HT-29 (cell line): ENCODE results near the gene SDF4. TPM values are rescaled to one million over a fixed set of nuclear protein-coding genes. Genes with fewer than 3 reads are reported as not detected.
A peak's percentile ranks its signal among the peaks of the same experiment; 100 is the strongest.

ENCODE experiments used
- DNase-seq: peaks from one replicate; pipeline ENCODE4 v3.0.0-alpha.2; 2015; ENCODE audit warnings: low spot score
- total RNA-seq: library from RNA; depleted of rRNA; stranded (reverse); fragments of >200 nt; shearing (Covaris generic); gene quantifications from 2 replicates; pipeline ENCODE4 v1.2.3, GENCODE V29; 2014

The SDF4 gene
- total RNA-seq, 1 experiment from 2014 or later = 188 TPM

DNA sequence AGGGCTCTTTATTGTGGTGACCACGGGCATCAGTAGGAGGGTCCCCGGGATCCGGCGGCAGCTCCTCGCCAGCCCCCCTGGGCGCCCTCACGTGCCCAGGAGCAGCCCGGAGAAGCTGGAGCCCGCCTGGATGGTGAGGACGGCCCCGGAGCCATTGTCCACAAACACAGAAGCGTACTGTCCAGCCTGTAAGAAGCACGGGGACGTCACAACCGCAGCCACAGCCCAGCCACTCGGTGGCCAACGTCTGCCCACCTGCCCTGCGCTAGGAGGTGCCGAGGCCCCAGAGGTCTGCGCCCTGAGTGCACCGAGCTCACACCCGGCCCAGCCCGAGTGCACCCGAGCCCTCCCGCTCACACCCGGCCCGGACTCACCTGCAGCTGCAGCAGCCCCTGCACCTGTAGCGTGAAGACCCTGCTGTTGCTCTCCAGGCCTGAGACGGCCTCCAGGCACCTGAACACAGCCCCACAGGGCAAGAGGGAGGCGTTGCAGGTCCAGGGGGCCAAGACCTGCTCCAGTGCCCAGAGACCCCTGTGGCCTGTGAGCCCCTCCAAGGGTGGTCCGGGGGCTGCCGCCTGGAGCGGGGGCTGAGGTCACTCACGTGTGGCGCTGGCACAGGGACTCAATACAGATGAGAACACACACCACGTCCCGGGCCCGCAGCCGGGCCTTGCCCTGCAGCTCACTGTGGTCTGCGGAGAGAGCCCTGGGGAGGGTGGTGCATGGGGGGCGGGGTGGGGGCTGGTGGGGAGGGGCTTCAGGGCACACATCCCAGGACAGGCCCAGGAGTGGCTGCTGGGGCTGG is 10.9 kb upstream of the SDF4 start:
- DNase-seq = no peak

DNA sequence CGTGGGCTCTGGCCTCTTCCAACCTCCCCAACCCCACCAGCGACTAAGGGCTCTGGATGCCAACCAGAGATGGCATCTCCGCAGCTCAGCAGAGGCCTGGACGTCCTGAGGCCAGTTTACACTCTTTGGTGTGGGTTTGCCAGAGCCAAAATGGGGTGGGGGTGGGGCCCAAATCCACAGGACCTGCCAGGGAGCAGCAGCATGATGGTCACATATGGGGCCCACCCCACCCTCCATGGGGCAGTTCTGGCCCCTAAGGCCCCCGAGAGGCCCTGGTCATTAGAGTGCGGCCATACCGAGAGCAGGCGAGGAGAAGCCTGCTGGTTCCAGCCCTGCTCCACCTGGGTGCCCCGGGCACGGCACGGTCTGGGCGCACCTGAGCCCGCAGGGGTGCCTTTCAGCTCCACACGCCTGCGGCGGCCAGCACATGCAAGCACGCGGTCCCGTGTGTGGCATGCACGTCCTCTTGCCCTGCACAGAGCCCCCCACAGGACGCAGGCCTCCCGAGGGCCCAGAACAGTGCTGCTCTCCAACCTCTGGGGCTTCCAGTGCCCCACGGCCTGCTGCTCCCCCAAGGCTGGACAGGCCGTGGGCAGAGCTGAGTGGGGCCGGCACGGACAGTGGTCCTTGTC is 9.9 kb upstream of the SDF4 start:
- DNase-seq = no peak

DNA sequence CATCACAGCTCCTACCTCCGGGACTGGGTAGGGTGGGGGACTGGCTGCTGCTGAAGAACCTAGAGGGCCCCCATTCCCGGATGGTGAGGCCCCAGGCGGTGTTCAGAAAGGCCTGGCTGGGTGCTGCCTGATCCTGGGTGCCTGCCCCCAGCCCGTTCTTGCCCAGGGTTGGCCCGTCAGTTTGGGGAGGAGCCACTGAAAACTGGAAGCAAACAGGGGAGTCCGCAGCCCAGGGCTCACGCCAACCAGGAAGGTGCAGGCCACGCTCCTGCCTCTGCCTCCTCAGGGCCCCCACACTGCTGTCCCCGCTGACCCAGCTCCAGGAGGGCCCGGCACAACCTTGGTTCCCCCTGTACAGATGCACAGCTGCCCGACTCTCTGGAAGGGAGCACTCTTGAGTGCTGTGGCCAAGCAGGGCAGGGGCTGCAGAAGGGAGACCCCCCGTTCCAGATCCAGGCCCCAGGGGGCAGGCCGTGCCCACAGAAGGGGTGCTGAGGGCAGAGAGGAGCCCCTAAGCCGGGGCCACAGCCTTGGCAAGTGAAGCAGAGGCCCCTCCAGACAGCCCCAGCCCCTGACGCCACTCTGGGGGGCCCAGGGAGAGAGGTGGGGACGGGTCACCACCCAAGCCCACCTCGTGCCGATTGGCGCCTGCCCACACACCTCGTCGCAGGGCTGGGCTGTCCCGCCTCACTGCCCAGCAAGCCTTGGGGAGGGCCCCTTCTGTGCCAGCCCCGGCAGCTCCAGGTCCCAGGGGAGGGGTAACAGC is 9.2 kb upstream of the SDF4 start:
- no peak for DNase-seq

DNA sequence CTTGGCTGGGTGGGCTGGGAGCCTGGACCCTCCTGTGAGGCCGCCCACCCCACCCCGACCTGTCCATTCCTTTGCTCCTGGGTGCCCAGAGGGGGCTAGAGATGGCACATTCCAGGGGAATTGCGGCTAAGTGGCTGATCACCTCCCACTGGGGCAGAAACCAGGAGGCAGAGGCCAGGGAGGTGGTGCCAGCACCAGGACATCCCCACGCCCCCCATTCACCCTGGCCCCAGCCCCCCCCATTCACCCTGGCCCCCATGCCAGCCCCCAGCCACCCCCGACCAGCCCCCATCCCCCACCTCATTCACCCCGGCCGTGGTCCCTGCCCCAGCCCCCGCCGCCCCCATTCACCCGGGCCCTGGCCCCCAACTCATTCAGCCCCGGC is 8.5 kb upstream of the SDF4 start:
- DNase-seq = no peak

DNA sequence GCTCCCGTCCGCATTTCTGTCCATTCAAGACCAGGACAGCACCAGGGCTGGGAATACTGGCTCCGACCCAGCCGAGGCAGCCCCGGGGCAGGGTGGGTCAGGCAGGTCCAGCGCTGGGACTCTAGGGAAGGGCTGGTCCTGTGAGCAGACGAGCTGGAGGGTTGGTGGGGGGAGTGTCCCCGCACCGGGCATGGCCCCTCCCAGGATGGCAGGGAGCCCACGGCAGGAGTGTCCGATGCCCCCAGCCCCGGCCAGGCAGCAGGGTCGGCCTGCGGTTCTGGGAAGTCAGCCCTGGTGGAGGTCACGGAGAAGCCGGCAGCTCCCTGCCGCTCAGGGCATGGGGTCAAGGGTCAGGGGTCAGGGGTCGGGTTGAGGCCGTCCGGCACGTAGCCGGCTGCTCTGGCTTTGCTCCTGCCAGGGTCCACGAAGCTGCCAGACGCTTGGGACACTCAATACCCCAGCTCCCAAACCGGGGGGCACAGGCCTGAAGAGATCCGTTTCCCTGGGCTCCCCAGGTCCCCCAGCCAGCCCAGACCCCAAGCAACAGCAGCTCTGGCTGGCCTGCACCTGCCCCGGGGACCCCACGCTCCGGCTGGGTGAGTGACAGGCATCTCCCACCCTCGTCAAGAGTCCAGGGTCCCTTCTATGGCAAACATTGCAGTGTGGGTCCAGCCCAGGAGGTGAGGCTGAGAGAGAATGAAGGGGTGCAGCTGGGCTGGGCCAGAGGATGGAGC is 8.0 kb upstream of the SDF4 start:
- DNase-seq = no peak

DNA sequence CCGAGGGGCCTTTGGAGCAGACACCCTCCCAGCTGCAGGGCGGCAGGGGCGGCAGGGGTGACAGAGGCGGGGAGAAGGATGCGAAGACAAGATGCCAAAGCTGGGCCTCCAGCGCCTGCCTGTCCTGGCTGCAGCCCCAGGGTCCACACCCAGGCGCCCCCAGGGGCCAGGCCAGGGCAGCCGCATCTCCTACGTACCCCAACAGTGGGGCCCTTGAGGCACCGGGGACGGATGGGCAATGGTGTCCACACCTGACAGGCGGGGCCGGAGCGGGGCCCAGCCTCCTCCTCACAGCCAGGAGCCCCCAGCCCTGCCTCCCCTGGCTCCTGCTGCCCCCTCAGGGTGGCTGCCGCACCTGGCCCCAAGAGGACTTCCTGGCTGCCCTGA is 7.4 kb upstream of the SDF4 start:
- DNase-seq = no peak

DNA sequence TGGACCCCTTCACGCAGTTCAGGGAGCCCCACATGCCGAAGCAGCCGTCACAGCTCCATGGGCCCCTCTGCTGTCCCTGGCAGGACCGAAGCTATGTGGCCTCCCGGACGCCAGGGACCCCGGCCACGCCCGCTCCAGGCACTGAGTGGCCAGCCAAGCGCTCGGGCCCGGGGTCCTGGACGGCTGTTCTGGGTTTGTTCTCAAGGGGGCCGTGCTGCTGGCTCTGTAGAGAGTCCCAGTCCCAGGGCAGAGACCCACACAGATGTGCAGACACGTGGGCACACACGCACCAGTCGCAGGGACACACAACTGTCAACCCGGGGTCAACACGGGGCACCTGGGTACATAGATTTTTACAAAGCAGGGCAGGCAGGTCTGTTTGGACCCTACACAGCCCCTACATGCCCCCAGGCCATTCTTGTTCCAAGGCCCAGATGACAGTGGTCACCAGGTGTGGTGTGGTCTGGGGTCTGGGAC is 6.9 kb upstream of the SDF4 start:
- DNase-seq = no peak

DNA sequence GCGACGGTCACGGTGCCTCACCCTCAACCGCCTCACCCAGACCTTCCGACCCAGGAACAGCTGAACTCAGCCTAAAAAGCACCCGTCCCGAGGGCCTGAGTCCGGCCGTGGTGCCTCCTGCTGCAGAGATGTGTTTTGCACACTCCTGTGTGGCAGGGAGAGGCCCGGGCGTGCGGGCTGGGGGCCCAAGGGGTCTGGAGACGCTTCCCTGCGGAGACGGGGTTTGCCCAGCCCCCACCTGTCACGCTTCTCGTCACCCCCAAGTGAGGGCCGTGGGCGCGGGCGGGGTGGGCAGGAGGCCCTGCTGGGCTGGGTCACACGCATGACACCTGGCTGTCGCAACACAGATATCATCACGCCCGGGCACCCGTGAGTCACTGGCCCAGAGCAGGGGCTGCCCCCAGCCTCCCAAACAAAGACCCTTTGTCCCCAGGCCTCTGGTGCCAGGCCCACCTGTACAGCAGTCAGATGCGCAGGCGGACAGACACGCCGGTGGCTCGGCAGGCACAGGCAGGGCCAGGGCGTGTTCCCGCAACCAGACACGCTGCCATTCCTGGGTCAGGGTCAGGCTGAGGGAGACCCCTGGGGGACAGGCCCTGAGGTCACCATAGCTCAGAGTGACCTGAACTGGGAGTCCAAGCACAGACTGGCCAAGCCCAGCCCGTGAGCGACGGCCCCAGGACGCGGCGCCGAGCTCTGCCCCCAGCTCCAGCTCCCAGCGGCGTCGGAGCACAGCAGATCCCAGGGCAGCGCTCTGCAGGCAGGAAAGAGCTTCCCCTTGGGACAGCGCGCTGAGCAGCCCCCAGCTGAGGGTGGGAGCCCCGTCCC is 6.3 kb upstream of the SDF4 start:
- peak; percentile 49 for DNase-seq

DNA sequence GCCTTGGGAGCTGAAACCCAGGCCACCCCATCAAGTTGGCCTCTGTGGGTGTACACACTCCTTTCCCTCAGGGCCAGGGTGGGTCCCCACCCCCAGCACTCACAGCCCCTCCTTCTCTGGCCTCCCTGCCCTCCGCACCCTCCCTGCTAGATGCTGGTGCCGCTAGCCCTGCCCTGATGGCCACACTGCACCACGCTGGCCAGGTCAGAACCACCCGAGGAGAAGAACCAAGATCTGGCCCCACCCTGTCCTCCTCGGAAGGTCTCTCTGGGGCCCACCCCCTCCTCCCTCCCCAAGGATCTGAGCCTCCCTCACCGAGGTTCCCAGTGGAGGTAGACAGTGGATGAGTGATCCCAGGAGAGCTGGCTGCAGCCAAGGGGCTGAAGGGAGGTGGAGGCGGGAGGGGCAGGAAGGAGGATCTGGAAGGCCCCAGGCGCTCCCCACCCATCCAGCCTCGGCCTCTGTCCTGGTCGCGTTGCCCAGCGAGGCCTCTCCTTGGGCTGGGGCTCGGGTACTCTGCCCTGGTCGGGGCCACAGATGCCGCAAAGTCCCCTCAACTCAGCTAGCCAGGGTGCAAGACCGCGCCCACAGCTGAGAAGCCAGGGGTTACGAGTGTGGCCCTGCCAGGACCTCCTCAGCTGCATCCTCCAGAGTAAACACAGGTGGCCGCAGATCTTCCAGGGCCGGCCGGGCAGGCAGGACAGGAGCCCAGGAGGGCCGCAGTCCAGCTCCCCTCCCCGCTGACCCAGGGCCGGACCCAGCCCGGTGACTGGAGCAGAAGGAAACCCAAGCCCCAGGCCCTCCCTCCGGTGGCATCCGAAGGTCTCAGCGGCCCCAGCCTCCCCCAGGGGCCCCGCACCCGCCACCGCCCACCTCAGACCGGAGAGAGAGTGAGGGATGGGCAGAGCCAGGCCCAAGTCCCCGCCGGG is 5.4 kb upstream of the SDF4 start:
- peak; percentile 56 for DNase-seq

DNA sequence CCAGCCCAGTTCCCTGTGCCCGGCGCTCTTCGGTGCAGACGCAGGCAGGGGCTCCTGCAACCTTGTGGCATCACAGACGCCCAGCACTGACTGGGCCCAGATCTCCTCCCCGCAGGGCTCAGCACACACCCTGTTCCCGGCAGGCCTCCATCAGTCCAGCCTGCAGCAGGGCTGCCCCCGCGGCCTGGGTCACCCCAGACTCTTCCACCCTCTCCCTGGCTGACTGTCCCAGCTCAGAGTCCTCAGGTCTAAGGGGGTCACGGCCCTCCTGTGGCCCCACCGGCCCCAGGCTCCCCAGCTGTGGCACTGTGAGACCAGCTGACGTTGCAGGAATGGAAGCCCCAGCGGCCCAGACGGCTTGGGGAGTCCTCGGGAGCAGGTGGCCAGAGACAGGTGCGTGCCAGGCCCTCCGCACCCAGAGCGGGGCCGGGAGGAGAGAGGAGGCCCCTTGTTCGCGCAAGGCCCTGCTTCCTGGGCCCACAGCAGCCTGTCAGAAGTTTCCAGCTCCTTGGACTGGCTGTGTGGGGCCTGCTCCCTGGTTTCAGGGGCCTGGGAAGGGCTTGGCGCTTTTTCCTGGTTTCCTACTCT is 4.5 kb upstream of the SDF4 start:
- no peak for DNase-seq

DNA sequence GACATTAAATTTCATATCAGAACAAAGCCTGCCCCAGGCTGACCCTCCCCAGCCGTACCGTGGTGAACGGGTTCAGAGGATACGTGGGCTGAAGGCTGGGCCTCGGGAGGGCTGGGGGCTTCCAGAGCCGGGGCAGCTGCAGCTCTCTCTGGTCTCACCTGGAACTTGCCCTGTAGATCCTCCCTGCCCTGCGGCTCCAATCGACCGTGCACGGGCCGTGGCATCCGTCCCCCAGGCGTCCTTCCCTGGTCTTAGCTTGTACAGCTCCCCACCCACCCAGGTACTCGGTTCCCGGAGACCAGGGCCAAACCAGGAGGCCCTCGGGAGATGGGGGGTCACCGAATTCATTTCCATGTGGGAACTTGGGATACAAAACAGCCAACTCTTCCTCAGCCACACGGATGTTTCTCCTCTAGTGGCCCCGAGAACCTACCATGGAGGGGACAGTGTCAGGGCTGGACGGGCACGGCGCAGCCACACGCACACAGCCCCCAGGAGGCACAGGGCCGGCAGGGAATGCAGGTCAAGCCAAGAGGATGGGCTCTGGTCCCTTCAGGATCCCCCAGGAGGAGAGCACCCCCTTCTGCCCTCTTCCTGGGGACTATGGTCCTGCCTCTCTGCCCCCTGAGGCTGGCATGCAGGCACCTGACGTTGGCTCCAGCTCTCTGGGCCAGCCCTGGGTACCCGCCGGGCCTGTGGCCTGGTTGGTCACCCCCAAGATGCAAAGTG is 3.4 kb upstream of the SDF4 start:
- DNase-seq = no peak

DNA sequence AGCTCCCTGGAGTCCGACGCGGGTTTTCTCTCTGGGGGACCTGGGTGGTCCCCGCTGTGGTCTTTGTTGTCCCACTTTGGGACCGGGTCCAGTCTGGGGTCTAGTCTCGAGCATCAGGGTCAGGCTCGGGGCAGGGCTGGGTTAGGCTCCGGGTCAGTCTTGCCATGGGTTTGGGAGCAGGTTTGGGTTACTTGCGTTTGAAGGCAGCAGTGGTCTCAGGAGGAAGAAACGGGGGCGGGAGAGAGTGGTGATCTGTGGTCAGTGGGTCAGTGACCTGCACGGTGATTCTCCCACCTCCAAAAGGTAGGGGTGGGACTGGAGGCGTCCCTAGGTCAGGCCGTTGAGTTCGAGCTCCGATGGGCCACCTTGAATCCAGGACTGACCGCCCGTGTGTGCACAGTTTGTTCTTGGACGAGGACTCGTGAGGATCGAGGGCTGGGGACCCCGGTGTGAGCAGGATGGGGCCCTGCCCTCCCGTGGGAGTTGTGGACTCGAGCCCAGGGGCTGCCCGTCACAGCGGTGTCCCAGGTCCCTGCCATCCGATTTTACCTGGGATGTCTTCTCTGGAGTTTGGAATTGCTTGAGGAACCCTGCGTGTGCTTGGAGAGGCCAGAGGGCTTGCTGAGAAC is 2.5 kb upstream of the SDF4 start:
- no peak for DNase-seq

DNA sequence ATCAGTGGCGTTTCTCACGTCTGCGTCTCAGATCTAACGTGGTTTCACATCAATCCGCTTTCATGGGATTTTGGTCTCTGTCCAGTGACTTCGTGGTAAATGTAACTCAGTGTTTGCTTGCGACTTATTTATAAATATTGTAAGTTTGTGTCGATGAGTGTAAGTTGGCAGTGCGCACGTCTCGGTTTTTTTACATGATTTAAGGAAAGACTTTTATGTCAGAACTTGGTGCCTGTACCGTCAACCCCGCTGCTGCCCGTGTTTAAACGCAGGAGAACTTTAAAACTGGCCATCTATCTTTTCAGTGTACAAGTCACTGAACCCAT is 1.7 kb upstream of the SDF4 start:
- no peak for DNase-seq

DNA sequence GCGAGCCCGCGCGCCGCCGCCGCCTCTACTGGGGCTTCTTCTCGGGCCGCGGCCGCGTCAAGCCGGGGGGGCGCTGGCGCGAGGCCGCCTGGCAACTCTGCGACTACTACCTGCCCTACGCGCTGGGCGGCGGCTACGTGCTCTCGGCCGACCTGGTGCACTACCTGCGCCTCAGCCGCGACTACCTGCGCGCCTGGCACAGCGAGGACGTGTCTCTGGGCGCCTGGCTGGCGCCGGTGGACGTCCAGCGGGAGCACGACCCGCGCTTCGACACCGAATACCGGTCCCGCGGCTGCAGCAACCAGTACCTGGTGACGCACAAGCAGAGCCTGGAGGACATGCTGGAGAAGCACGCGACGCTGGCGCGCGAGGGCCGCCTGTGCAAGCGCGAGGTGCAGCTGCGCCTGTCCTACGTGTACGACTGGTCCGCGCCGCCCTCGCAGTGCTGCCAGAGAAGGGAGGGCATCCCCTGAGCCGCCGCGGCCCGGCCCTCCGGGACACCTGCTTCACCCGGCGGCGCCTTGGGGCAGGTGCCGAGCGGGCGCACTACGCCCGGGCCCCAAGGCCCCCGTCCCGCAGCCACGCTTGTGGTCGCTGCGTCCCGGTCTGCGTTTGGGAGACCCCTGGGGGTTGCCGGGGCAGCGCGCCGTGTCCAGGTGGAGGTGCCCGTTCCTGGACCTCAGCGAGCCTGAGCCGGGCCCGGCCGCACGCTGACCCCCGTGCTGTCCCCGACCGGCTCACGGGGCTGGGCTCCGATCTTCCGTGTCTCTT is 1.2 kb upstream of the SDF4 start:
- DNase-seq = no peak

DNA sequence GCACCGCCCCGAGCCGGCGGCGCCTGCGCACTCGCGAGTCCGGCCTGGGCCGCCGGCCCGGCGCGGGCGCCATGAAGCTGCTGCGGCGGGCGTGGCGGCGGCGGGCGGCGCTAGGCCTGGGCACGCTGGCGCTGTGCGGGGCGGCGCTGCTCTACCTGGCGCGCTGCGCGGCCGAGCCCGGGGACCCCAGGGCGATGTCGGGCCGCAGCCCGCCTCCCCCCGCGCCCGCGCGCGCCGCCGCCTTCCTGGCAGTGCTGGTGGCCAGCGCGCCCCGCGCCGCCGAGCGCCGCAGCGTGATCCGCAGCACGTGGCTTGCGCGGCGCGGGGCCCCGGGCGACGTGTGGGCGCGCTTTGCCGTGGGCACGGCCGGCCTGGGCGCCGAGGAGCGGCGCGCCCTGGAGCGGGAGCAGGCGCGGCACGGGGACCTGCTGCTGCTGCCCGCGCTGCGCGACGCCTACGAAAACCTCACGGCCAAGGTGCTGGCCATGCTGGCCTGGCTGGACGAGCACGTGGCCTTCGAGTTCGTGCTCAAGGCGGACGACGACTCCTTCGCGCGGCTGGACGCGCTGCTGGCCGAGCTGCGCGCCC is 501 bp upstream of the SDF4 start, which contains the start of gene B3GALT6:
Gene B3GALT6 (plus strand): TSS at position 30 of the 588 bp plus-strand sequence. CDS start 42 bp downstream, at position 72.
- DNase-seq = no peak

DNA sequence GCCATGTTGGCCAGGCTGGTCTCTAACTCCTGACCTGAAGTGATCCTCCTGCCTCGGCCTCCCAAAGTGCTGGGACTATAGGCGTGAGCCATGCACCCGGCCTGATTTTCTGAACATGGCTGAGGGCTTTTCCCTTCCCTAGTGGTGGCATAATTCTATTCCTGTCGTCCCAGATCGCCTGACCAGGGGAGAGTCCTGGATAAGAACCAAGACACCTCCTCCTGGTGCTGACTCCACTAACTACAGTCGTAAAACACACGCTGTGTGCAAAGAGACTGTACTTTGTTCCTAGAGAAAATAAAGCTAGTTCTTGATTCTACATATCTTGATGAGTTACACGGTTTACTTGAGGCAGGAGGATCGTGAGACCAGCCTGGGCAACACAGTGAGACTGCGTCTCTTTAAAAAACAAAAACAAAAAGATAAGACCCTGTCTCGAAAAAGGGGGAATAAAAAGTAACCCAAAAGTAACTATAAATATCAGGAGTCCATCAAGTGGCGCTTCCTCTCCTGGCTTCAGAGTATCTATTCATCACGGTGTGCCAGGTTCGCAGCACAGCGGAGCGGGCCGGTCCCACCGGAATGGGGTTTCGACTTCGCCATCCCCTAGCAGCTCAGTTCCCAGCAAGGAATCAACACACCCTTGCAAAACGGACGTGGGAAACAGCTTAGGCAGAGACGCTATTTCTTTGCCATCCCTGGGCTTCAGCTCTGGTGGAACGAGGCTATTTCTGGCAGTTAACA is 973 bp downstream of the SDF4 start:
- DNase-seq = peak; percentile 76
